Superior temporal gyrus (tissue), 1 donor: ENCODE results near the gene ADAMTS16.

Experiments
- DNase-seq: peaks from one replicate; pipeline ENCODE4 v3.0.0-alpha.2; 2016; ENCODE audit errors: extremely low spot score

ADAMTS16 gene

GRCh38 chr5:5183933-5184332, 43.8 kb downstream of the ADAMTS16 start:
- DNase-seq = no peak

DNA sequence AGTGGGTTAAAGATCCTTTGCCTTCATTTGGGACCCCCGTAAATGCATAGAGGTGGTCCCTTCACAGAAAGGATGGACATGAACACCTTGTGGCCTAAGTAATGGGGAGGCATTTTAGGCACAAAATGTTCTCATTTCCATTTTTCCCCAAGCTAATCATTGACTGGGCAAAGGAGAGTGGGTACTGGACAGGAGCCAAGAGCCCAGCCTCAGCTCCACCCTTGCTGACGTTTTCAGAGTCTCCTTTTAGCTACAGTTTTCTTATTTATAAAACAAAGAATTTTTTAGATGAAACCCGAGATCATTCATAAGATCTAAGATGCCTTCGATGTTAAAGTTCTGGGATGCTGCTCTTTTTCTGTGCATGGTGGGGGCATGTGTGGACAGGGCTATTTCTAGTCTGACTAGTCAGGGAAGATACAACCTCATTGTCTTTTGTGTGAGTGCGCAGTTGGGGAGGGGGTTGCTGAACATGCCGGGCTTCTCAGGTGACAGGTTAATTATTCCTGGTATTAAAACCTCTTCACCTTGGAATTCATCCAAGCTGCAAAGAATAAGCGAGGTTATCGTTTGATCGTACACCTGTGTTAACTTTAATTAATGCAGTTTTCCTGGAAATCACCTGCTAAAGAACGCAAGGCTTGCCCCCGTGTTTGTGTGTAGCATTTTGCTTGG, 48.4 kb downstream of the ADAMTS16 start:
- DNase-seq = no peak

GRCh38 chr5:5189051-5189430, 48.9 kb downstream of the ADAMTS16 start:
- no peak for DNase-seq

DNA sequence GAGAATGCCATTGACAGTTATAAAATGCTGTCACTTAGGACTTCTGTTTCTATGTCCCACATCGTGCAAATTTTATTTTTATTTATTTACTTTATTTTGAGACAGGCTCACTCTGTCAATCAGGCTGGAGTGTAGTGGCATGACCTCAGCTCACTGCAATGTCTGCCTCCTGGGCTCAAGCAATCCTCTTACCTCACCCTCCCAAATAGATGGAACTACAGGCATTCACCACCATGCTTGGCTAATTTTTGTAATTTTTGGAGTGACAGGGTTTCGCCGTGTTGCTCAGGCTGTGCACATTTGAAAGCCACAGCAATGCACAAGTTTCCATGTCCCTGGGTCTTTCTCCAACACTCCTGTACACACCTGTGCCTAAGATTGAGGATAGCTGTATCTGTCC, 51.8 kb downstream of the ADAMTS16 start:
- no peak for DNase-seq

- DNase-seq = no peak
Observed at GRCh38 chr5:5192681-5193080, 52.6 kb downstream of the ADAMTS16 start.

DNA sequence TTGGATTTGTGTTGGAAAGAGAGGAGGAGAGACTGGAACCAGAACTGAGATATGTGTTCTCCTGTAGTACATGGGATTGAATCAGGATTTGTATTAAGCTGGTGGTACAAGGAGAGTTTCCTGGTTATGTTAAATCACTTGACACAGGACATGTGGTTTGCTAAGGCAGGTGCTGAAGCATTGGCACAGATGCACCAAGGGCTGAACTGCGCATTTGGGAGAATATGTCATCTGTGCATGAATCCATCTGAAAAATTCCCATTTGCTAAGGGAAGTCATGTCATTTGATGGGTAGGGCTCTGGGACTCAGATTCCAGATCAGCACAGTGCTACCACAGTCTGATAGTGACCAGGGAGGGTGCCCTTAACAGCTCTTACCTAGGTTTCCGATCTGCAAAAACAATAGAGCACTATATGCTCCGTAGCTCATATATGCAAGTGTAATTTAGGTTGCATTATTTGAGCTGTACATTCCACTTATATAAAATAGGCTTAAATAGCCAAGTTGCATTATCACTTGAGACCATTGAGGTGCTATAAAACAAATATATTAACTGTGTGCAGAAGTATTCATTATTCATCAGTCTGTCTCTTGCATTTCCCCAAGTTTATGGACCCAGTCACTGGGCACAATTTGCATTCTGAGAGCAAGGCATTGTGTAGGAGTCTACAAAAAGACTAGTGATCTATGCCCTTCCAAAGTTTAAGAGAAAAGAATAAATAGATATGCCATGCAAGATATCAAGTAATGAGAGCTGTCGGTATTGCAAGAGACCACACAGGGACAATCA, 55.2 kb downstream of the ADAMTS16 start:
- DNase-seq = no peak

GRCh38 chr5:5198135-5198534, 58.0 kb downstream of the ADAMTS16 start:
- DNase-seq = no peak

DNA sequence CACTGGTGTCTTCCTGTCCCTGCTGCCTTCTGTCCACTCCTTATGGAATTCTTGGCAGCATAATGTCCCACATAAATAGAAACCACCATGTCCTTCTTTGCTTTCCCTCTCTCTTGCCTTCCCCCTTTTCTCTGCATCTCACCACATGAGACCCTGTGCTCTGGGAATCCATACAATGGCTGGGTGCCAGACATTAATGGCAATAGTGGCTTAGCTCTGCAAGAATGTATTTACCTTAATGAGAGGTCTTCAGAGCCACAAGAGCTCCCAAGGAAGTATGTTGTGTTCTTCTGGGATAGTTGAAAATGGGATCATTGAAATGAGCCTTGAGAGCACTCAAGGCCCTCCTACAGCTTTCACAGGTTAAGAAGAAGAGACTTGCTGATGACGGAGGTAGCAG, 58.7 kb downstream of the ADAMTS16 start:
- no peak for DNase-seq

GRCh38 chr5:5199495-5199894, 59.4 kb downstream of the ADAMTS16 start:
- no peak for DNase-seq

DNA sequence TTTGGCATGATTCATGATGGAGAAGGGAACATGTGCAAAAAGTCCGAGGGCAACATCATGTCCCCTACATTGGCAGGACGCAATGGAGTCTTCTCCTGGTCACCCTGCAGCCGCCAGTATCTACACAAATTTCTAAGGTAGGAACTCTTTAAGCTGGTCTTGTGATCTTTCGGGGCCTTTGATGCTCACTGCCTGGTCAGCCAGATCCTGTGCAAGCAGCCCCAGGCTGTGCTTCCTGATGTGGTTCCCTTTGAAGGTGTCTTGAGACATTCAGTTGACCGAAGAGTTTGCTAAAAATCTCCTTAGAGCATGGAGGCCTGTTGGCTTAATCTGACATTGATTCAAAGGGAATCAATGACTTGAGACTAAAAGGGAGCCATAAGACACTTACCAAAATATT, 60.0 kb downstream of the ADAMTS16 start:
- no peak for DNase-seq

- no peak for DNase-seq
Observed at GRCh38 chr5:5202321-5202720, 62.2 kb downstream of the ADAMTS16 start.

GRCh38 chr5:5203451-5203850, 63.3 kb downstream of the ADAMTS16 start:
- no peak for DNase-seq

DNA sequence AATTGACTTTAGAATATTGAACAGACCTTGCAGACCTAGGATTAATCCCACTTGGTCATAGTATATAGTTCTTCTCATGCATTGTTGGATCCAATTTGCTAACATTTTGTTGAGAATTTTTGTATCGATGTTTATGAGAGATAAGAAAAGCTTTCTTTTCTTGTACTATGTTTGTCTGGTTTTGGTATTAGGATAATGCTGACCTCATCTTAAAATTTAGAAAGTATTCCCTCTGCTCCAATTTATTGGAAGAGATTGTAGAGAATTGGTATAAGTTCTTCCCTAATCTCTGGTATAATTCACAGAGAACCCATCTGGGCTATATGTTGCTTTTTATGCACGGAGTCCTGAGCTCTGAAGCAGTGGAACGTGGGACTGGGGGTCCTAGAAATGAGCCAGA, 67.7 kb downstream of the ADAMTS16 start:
- no peak for DNase-seq

- DNase-seq = no peak
Observed at GRCh38 chr5:5209089-5209488, 69.0 kb downstream of the ADAMTS16 start.

DNA sequence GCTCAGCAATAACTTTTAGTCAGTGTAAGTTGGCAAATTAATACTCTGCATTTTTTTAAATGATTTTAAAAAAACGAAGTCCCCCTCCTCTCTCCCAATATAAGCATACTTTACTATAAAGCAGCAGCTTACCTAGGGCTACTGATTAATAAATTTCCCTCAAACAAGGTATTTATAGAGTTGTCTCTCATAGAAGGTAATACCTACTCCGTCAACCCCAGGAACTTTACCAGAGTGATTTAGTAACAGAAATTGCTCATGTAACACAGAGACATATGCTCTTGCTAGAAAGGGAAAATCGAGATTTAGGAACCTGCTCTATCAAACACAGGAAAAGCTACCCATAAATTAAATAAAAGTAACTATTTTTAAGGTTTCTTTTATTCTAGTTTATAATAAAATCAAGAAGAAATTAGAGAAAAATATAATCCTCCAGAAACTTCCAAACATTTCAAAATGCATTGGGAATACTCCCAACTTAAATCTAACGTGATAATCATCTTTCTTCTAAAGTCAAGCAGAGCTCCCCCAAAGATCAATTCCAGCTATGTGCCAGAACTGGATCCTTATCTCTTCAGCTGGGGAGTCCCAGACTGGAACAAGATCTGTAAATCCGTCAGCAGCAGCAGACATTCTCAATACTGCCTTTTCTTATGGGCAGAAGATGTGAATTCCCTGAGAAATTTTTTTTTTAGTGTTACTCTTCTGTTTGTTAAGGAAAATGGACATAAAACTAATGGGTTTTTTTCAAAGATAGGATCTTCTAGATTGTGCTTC, 69.6 kb downstream of the ADAMTS16 start:
- no peak for DNase-seq

- no peak for DNase-seq
Observed at GRCh38 chr5:5217371-5217770, 77.2 kb downstream of the ADAMTS16 start.

GRCh38 chr5:5218396-5218795, 78.3 kb downstream of the ADAMTS16 start:
- no peak for DNase-seq

GRCh38 chr5:5219541-5219940, 79.4 kb downstream of the ADAMTS16 start:
- no peak for DNase-seq

DNA sequence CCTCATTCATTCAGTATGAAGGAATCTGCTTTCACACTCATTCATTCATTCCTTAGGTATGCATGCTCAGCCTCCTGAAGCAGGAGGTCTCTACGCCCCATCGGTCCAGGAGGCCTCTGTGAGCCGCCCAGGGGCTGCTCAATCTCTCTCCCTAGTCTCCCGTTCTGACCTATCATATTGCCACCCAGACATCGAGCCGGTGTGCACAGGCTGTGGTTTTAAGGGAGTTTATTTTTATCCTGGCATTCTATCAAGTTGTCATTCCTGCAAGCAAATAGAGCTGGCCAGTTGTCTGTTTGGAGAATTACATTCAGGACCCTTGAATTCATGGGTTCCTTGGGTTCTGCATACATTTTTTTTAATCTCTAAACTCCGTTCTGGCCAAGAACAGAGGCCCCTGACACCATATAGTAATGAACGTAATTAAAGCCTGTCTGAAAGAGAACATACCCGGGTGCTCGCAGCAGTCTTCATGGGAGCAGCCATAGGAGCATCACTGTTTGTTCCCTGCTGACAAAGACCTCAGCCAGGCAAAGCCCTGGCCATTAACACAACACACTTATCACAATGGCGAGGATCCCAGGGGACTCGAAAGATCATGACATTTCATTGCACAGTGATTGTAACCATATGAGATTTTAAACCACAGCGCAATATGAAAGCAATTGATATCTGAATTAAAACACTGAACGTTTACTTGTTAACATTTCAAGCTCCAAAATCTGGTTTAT, 80.9 kb downstream of the ADAMTS16 start:
- no peak for DNase-seq

DNA sequence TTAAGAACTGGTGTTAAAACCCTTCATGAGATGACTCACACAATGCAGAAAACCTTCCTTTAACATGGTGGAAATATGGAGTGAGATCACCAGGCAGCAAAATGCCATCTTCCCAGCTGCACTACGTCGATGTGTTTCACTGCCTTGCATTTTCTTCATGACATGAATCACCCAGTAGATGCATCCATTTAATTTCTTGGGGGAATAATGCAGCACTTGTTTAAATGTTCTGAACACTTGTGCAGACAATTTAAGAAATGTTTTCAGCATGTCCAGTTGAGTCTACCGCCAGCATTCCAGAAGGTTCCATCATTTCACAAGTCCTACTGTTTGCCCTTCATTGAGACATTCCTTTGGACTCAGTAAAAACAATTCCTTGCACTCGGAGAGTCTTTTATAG, 81.6 kb downstream of the ADAMTS16 start:
- DNase-seq = no peak

- DNase-seq = no peak
Observed at GRCh38 chr5:5231576-5231975, 91.4 kb downstream of the ADAMTS16 start.

GRCh38 chr5:5234912-5235311, 94.8 kb downstream of the ADAMTS16 start:
- no peak for DNase-seq
